Loucy (cell line): ENCODE measurements around the gene XCL1.

Experiments used
- CTCF ChIP-seq: fragments of 200-600 bp; sonication (generic); conservative IDR thresholded peaks from 2 replicates; pipeline ENCODE4 v1.5.1; 2014; ENCODE audit warnings: mild to moderate bottlenecking, antibody characterized with exemption, low read length
- EZH2phosphoT487 ChIP-seq: fragments of 200-600 bp; IDR thresholded peaks from 2 replicates; pipeline ENCODE4 v1.6.1; 2018; ENCODE audit warnings: antibody characterized with exemption, mild to moderate bottlenecking, moderate library complexity, borderline replicate concordance

GRCh38 chr1:168627370-168627769 lies 51.0 kb downstream of the XCL1 start:
- TF ChIP-seq CTCF (no peak), EZH2phosphoT487 (no peak)
